ENCODE results near the gene TRIM5.
"Not testable (repeated sequence)": the region's sequence is repeated elsewhere in the genome, so short reads cannot be mapped to it uniquely, and the experiment has no call there.

The TRIM5 gene

GRCh38 chr11:5684646-5685362 lies at the start of gene TRIM5:
Gene TRIM5, minus strand, starts transcription at chr11:5685074. Its CDS starts 4,897 bp downstream, at chr11:5680177.
- peak; percentile 97 for DNase-seq (ENCODE audit: low read depth)
- in situ Hi-C loops (cut with HindIII; ENCODE audit: low sequenced_read_pairs) = no loop called here
- peak; percentile 78 for TF ChIP-seq CTCF (IDR thresholded peaks at IDR 0.05; ENCODE audit: low read depth, low read length, missing control alignments)
- peak within 1 kb of the TSS; percentile 51 for H3K4me3 ChIP-seq (ENCODE audit: low read depth, low read length)

GRCh38 chr11:5727691-5728090 lies 42.8 kb upstream of the TRIM5 start:
- H3K4me3 ChIP-seq (ENCODE audit: low read depth, low read length) = no peak overlapping the region
- no peak for TF ChIP-seq CTCF (IDR thresholded peaks at IDR 0.05; ENCODE audit: low read depth, low read length, missing control alignments)
- in situ Hi-C loops (cut with HindIII; ENCODE audit: low sequenced_read_pairs) = no loop called here
- no peak for DNase-seq (ENCODE audit: low read depth)

GRCh38 chr11:5726351-5726750 lies 41.5 kb upstream of the TRIM5 start:
- TF ChIP-seq CTCF (IDR thresholded peaks at IDR 0.05; ENCODE audit: low read depth, low read length, missing control alignments) = no peak
- no peak for DNase-seq (ENCODE audit: low read depth)
- in situ Hi-C loops (cut with HindIII; ENCODE audit: low sequenced_read_pairs) = no loop called here
- H3K4me3 ChIP-seq (ENCODE audit: low read depth, low read length) = no peak overlapping the region

- no peak for TF ChIP-seq CTCF (IDR thresholded peaks at IDR 0.05; ENCODE audit: low read depth, low read length, missing control alignments)
- in situ Hi-C loops (cut with HindIII; ENCODE audit: low sequenced_read_pairs) = no loop called here
These were observed 37.7 kb upstream of the TRIM5 start for GRCh38 chr11:5722622-5723021.

GRCh38 chr11:5719703-5720495 lies 35.0 kb upstream of the TRIM5 start:
- no peak overlapping the region for H3K4me3 ChIP-seq (ENCODE audit: low read depth, low read length)
- no peak for TF ChIP-seq CTCF (IDR thresholded peaks at IDR 0.05; ENCODE audit: low read depth, low read length, missing control alignments)
- no peak for DNase-seq (ENCODE audit: low read depth)
- in situ Hi-C loops (cut with HindIII; ENCODE audit: low sequenced_read_pairs) = no loop called here

More at GRCh38 chr11:5722622-5723021, 37.7 kb upstream of the TRIM5 start:
- H3K4me3 ChIP-seq (ENCODE audit: low read depth, low read length) = no peak overlapping the region
- DNase-seq (ENCODE audit: low read depth) = no peak

GRCh38 chr11:5716518-5716917 lies 31.6 kb upstream of the TRIM5 start:
- DNase-seq (ENCODE audit: low read depth); H3K4me3 ChIP-seq (ENCODE audit: low read depth, low read length); in situ Hi-C loops (cut with HindIII; ENCODE audit: low sequenced_read_pairs): not testable (repeated sequence)

- H3K4me3 ChIP-seq (ENCODE audit: low read depth, low read length) = no peak overlapping the region
- in situ Hi-C loops (cut with HindIII; ENCODE audit: low sequenced_read_pairs) = no loop called here
- peak; percentile 37 for DNase-seq (ENCODE audit: low read depth)
- no peak for TF ChIP-seq CTCF (IDR thresholded peaks at IDR 0.05; ENCODE audit: low read depth, low read length, missing control alignments)
These were observed 28.8 kb upstream of the TRIM5 start for GRCh38 chr11:5713695-5714094.
